ENCODE results near the gene ZNF483. TPM values are rescaled to one million over a fixed set of nuclear protein-coding genes. Genes with fewer than 3 reads are reported as not detected.

The ZNF483 gene
- total and polyA plus RNA-seq, 9 of the 15 experiments (the other 6 are each of a cell fraction or from before 2014, with no cell fraction given): 0.04 to 1.0 (median 0.38) TPM

- Histone ChIP-seq H3K4me3 (peak overlapping the region; percentile 94), H3K9ac (ENCODE audit: insufficient read depth in 1 of 2, low read depth in 2 of 2, low read length in 2 of 2) (peak overlapping the region; percentile 88 to 89), H3K9me3 (replicated peaks; ENCODE audit: control insufficient read depth, insufficient read depth, low read depth, low read length) (no peaks in the 10 kb centered on the region), H3K27me3 (ENCODE audit: control insufficient read depth in 2 of 2, insufficient read depth in 2 of 2, low read length in 2 of 2) (no peaks in the 10 kb centered on the region), H3K36me3 (ENCODE audit: control insufficient read depth, insufficient read depth, low read length) (peaks cover 10% of the 10 kb centered on the region; the same call in 1 of the 3 replicates), H3K4me1 (replicated peaks in 1 of 2; ENCODE audit: control insufficient read depth in 2 of 2, insufficient read depth in 2 of 2, low read length in 2 of 2) (peaks cover 8 to 18% of the 10 kb centered on the region in 2 experiments; a peak in 3 of 5 replicates), H4K20me1 (replicated peaks; ENCODE audit: control insufficient read depth, insufficient read depth, low read length) (no peaks in the 10 kb centered on the region), H3K4me2 (ENCODE audit: insufficient read depth, low read length) (peak overlapping the region; percentile 95), H3K9me1 (ENCODE audit: control insufficient read depth, insufficient read depth, low read length) (no peaks in the 10 kb centered on the region), H3K27ac (ENCODE audit: extremely low read depth, low read depth, low read length) (peak overlapping the region; percentile 97), H2AFZ (ENCODE audit: low read depth, low read length) (peak overlapping the region; percentile 69), H3K79me2 (ENCODE audit: control insufficient read depth, insufficient read depth, low read length) (peaks cover 72% of the 10 kb centered on the region)
- in situ Hi-C loops (cut with MboI) (no loop called here), intact Hi-C loops (cut with micrococcal nuclease) (loop anchor here (5.0 to 10.0 kb wide), 2 partner anchors 45 to 153 kb away; partner anchors contain the start of genes DNAJC25 and ZNF483)
- peak; percentile 61 for FAIRE-seq
- peak in 2 of 4 experiments; percentile 30 to 62 for DNase-seq (ENCODE audit: extremely low read depth in 1 of 4, low spot score in 3 of 4)
- BruUV-seq (replicated peaks): TSS peak; percentile 59
- WGBS (ENCODE audit: insufficient coverage, low coverage, missing lambda C conversion rate): 1% methylated on average over 13 of the region's 13 CpGs
- ATAC-seq: peak; percentile 32
- CTCF ChIA-PET (ENCODE audit: low intra/inter-chr PET ratio): no interaction called here
- POLR2A ChIA-PET: interaction anchor here (1.0 to 1.7 kb wide), 7 partner anchors 11 to 149 kb away, joined by 3 to 5 read pairs (median 3); partner anchors contain the start of gene DNAJC25
- TF ChIP-seq SREBF1 (IDR thresholded peaks at IDR 0.05; ENCODE audit: borderline replicate concordance, low read depth, low read length) (no peak), ARID2 (IDR thresholded peaks at IDR 0.05) (no peak), ATF3 (IDR thresholded peaks at IDR 0.05) (peak; percentile 6; the same call in 1 of the 2 replicates), ATF3 (CRISPR knock-in tag; conservative IDR thresholded peaks at IDR 0.05) (no peak), RCOR1 (IDR thresholded peaks at IDR 0.05; ENCODE audit: borderline replicate concordance in 1 of 2, low read depth in 2 of 2, low read length in 2 of 2) (no peak), ZNF124 (CRISPR knock-in tag; IDR thresholded peaks at IDR 0.05) (no peak), PHF21A (IDR thresholded peaks at IDR 0.05; ENCODE audit: borderline replicate concordance, low read depth) (no peak), FOXJ2 (tag; IDR thresholded peaks at IDR 0.05) (no peak), CEBPG (CRISPR knock-in tag; IDR thresholded peaks at IDR 0.05) (no peak; the same call in 1 of the 2 replicates), CEBPG (tag; conservative IDR thresholded peaks at IDR 0.05 in 1 of 2, IDR thresholded peaks at IDR 0.05 in 1 of 2) (peak; percentile 51 to 70; a peak in 3 of 4 replicates), EP300 (IDR thresholded peaks at IDR 0.05; ENCODE audit: low read length) (no peak), SOX6 (IDR thresholded peaks at IDR 0.05) (no peak), GATAD2A (IDR thresholded peaks at IDR 0.05) (no peak), YY1 (IDR thresholded peaks at IDR 0.05; ENCODE audit: borderline replicate concordance in 1 of 3, control insufficient read depth in 1 of 3, extremely low read depth in 1 of 3, insufficient read depth in 3 of 3, insufficient read length in 1 of 3, insufficient replicate concordance in 2 of 3, low read depth in 1 of 3, low read length in 2 of 3) (peak in 1 of 3 experiments; percentile 29), ETS1 (conservative IDR thresholded peaks at IDR 0.05; ENCODE audit: control insufficient read depth, low read depth, low read length) (no peak), FOXP1 (CRISPR knock-in tag; IDR thresholded peaks at IDR 0.05) (no peak), POLR2A (conservative IDR thresholded peaks at IDR 0.05) (no peak), ARID3B (CRISPR knock-in tag; IDR thresholded peaks at IDR 0.05; ENCODE audit: borderline replicate concordance) (no peak), NFRKB (IDR thresholded peaks at IDR 0.05; ENCODE audit: low read depth) (0 out of 2 replicates have a peak, but pooled peaks have one; percentile 5)
Measured at GRCh38 chr9:111481885-111482636, 42.9 kb upstream of the ZNF483 start.

All from K562 (cell line).